Brain microvascular endothelial cell (primary cell): Measurements from ENCODE around the gene CYP4Z1.

ENCODE experiments used
- DNase-seq: peaks from one replicate; pipeline ENCODE4 v3.0.0-alpha.2; 2020
- H3K27ac ChIP-seq: fragments of 250-450 bp; sonication (Bioruptor Pico); 2 replicates; pipeline ENCODE4 v1.5.1; 2020; ENCODE audit warnings: mild to moderate bottlenecking, moderate library complexity
- H3K27me3 ChIP-seq: fragments of 250-450 bp; sonication (Bioruptor Pico); replicated peaks from 2 replicates; pipeline ENCODE4 v1.5.1; 2020; ENCODE audit warnings: mild to moderate bottlenecking
- H3K36me3 ChIP-seq: fragments of 250-450 bp; sonication (Bioruptor Pico); replicated peaks from 2 replicates; pipeline ENCODE4 v1.5.1; 2020; ENCODE audit warnings: mild to moderate bottlenecking
- H3K4me3 ChIP-seq: 2 replicates; pipeline ENCODE4 v1.5.1; 2011; ENCODE audit warnings: low read depth, mild to moderate bottlenecking, control low read depth, low read length, moderate library complexity
- in situ Hi-C: cut with HindIII; loops from 2 replicates; pipeline ENCODE4 v1.10.0; 2017; ENCODE audit warnings: low sequenced_read_pairs, low pct_ligation_motif_present
- TF ChIP-seq, protein P1 (sequence below): IDR thresholded peaks from 2 replicates; pipeline ENCODE4 v1.5.1; 2011; ENCODE audit warnings: low read depth, mild to moderate bottlenecking, moderate library complexity, low read length, control low read depth, inconsistent platforms; ENCODE audit errors: missing control alignments

The CYP4Z1 gene

DNA sequence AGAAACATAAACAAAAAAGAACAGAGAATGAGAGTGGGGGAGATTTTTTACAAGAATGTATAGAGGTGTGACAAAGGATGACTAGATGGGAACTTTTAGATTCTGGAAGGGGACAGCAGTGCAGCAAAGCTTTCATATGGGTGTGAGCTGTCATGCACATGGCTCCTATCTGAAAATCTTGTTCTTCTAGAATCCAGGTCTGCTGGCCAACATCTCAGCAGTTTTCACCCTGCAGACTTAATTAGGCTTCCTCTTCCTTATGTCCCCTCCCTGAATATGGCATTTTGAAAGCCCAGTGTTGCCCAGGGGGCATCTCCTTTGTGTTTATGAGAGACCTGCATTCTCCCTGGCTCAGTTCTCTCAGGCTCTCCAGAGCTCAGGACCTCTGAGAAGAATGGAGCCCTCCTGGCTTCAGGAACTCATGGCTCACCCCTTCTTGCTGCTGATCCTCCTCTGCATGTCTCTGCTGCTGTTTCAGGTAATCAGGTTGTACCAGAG, at the start of gene CYP4Z1:
Gene CYP4Z1 (plus strand): TSS at position 135 of the 498 bp plus-strand sequence. CDS start 260 bp downstream, at position 395.
- Histone ChIP-seq H3K36me3 (no peaks in the 10 kb centered on the region), H3K27me3 (no peaks in the 10 kb centered on the region), H3K4me3 (no peak within 1 kb of the TSS), H3K27ac (no peak within 1 kb of the TSS)
- in situ Hi-C loops, result no loop called here
- TF ChIP-seq, protein P1, sequence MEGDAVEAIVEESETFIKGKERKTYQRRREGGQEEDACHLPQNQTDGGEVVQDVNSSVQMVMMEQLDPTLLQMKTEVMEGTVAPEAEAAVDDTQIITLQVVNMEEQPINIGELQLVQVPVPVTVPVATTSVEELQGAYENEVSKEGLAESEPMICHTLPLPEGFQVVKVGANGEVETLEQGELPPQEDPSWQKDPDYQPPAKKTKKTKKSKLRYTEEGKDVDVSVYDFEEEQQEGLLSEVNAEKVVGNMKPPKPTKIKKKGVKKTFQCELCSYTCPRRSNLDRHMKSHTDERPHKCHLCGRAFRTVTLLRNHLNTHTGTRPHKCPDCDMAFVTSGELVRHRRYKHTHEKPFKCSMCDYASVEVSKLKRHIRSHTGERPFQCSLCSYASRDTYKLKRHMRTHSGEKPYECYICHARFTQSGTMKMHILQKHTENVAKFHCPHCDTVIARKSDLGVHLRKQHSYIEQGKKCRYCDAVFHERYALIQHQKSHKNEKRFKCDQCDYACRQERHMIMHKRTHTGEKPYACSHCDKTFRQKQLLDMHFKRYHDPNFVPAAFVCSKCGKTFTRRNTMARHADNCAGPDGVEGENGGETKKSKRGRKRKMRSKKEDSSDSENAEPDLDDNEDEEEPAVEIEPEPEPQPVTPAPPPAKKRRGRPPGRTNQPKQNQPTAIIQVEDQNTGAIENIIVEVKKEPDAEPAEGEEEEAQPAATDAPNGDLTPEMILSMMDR, result no peak
- no peak for DNase-seq

DNA sequence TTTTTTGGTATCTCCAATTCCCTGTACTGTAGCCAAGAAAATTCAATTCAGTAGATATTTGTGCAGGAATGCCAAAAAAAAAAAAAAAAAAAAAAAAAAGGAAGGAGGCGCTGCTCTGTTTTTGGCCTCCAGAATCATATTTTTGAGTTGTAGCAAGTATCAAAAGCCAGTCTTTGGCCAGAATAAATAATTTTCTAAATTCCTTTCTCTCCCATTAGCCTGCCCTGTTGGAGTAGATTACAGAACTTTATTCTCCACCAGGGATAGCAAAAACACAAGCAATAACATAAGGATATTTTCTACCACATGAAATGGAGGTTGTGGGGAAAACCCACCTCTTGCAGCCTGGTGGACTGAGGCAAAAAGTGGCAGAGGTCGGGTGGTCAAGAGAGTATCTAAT, 46.0 kb upstream of the CYP4Z1 start:
- H3K27me3 ChIP-seq, result peaks cover 13% of the 10 kb centered on the region
- no peak overlapping the region for H3K27ac ChIP-seq
- H3K4me3 ChIP-seq, result no peak overlapping the region
- TF ChIP-seq, protein P1, result no peak
- no peaks in the 10 kb centered on the region for H3K36me3 ChIP-seq
- DNase-seq, result no peak
- in situ Hi-C loops, result no loop called here

DNA sequence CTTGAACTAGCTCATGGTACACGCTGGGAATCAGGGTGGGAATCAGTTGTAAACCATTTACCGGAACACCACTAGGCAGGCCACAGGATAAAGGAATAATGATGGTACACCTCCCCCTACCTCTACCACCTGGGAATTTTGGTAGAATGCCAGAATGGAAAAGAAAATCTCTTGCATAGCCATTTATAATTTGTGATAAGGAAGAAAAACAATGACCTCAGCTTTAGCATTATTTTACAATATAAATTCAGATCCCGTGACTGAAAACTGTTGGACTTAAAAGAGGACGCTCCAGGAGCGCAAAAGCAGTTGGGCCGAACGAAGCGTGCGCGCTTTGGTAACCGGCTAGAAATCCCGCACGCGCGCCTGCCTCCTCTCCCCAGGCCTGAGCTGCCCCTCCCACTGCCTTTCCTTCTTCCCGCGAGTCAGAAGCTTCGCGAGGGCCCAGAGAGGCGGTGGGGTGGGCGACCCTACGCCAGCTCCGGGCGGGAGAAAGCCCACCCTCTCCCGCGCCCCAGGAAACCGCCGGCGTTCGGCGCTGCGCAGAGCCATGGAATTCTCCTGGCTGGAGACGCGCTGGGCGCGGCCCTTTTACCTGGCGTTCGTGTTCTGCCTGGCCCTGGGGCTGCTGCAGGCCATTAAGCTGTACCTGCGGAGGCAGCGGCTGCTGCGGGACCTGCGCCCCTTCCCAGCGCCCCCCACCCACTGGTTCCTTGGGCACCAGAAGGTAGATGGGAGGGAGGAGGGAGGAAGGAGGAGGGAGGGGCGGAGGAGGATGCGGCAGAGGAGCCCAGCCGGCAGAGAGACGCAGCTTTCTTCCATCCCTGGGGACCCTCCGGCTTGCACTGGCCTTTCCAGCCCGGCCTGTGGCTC, 43.5 kb upstream of the CYP4Z1 start, which contains the start of gene CYP4X1:
Gene CYP4X1 (plus strand): TSS at position 402 of the 873 bp plus-strand sequence. CDS start 149 bp downstream, at position 551.
- DNase-seq, result no peak
- TF ChIP-seq, protein P1, result no peak
- in situ Hi-C loops, result no loop called here
- Histone ChIP-seq H3K36me3 (no peaks in the 10 kb centered on the region), H3K4me3 (peak within 1 kb of the TSS; percentile 15), H3K27ac (no peak within 1 kb of the TSS), H3K27me3 (peaks cover 13% of the 10 kb centered on the region)

DNA sequence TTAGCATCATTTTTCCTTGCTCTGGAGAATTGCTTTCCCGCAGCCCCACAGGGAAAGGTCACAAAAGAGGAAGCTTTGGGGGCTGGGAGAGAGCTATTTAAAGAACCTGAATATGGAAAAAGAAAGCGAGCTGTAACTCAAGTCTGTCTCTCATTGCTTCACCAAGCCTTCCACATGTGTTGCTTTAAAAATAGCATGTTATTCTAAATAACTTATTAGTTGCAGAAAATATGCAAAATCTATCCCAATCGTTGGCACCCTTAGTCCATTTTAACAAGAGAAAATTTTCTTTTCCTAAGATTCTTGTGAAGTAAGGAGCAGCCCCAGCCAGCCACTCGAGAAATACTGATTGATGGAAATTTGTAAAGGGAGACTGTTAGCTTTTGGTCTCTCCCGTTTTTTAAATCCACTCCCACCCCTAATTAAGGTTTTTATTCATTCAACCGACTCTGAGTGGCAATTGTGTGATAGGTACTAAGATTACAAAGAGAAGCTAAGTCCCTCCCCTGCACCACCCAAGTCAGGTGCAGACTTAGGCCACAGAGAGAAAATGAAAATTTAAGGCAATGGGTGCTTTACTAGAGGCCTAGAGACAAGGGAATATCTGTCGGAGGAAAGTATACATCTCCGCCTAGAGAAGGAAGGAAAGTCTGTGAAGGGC, 42.8 kb upstream of the CYP4Z1 start:
- in situ Hi-C loops, result no loop called here
- H3K4me3 ChIP-seq, result peak overlapping the region; percentile 15

DNA sequence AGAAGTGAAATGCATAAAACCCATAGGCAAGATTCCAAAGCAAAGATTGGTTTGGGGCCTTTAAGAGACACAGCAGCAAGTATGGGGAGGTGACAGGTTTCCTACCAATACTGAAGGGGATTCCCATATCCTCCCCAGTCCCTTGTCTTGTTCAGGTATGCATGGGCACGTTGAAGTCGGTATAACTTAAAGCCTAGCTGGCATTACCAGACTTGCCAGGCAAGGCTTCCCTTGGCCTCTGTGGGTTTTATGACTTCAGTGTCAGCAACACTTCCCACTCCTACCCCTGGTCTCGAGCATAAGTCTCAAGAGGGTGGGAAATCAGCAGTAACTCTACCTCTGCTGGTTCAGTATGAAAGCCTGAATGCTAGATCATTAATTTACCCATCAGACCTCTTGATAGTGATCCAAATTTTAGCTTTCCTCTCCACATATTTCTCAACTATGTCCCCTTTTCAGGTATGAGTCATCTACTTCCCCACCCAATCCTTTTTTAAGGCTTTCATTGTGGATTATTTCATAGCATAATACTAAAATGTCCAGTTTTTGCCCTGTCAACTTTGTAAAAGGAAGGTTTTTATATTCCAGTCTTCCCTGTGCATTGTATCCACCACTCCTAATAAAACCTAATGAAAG, 36.7 kb upstream of the CYP4Z1 start:
- Histone ChIP-seq H3K36me3 (no peaks in the 10 kb centered on the region), H3K4me3 (no peak overlapping the region), H3K27me3 (no peaks in the 10 kb centered on the region), H3K27ac (no peak overlapping the region)
- TF ChIP-seq, protein P1, result no peak
- in situ Hi-C loops, result no loop called here
- no peak for DNase-seq

More for the DNA sequence above, 42.8 kb upstream of the CYP4Z1 start:
- no peak overlapping the region for H3K27ac ChIP-seq
- H3K36me3 ChIP-seq, result no peaks in the 10 kb centered on the region
- TF ChIP-seq, protein P1, result no peak
- peaks cover 13% of the 10 kb centered on the region for H3K27me3 ChIP-seq
- DNase-seq, result no peak
